Esophagus mucosa (tissue), 1 donor: ENCODE results near the gene TRAF3. TPM values are rescaled to one million over a fixed set of nuclear protein-coding genes. Genes with fewer than 3 reads are reported as not detected.

Source experiments
- ATAC-seq: fragments of 200-7000 bp; cut with Tn5 transposase; one replicate; pipeline ENCODE4 v1.9.1; 2020
- total RNA-seq: library from RNA; stranded (reverse); gene quantifications from one replicate; pipeline ENCODE4 v1.2.4, GENCODE V29; 2023
- donor health status: DM: yes; HTN: yes; CAD: no.

The TRAF3 gene
- total RNA-seq, 1 donor from 2014 or later, result 15.1 TPM

DNA sequence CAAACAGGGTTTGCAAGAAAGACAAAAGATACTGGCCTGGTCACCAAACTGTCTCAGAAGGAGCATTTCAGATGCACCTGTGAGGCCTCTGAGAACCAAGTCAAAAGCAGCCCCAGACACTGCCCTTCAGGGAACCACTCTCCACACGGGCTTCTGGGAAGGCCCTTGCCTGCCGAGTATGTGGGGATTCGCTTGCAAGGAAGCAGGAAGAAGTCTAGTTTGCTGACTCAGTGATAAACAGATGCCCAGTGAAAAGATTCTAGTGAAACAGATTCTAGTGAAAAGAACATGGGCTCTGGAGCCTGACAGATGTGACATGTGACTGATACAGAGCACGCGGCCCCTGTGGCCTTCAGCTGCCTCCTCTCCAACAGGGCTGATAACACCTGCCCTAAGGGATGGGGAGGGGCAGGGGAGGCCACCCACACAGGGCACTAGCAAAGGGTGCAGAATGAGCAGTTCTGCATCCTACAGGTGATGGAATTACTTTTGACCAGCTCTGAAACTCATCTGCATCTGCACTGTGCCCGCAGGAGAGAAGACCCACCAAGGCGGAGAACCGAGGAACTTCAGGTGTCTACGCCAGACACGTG lies 164.3 kb downstream of the TRAF3 start:
- ATAC-seq, result no peak

- ATAC-seq, result no peak
Observed at GRCh38 chr14:102942069-102942468, 164.8 kb downstream of the TRAF3 start.

DNA sequence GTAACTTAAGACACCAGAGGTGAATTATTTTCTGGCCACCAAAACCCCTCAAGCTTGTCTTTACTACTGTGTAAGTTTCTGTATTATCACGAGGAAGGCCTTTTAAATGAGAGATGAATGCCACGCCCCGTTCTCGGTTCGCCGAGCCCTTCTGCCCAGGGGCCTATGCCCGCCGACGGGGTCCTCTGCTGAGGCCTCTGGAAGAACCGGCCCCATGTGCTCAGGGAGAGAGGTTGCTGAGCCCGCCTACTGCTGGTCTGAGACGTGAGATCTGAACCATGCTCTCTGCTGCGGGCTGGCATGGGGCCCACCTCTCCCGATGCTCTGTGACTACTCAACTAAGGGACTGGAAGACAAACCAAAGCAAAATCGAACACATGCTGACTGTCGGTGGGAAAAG lies 166.2 kb downstream of the TRAF3 start:
- no peak for ATAC-seq

- ATAC-seq, result no peak
Observed at GRCh38 chr14:102943979-102944378, 166.7 kb downstream of the TRAF3 start.

GRCh38 chr14:102944448-102945330 lies 167.4 kb downstream of the TRAF3 start:
- ATAC-seq, result no peak

GRCh38 chr14:102945346-102946130 lies 168.3 kb downstream of the TRAF3 start:
- ATAC-seq, result no peak

- ATAC-seq, result no peak
Observed at GRCh38 chr14:102947321-102948103, 170.3 kb downstream of the TRAF3 start.

DNA sequence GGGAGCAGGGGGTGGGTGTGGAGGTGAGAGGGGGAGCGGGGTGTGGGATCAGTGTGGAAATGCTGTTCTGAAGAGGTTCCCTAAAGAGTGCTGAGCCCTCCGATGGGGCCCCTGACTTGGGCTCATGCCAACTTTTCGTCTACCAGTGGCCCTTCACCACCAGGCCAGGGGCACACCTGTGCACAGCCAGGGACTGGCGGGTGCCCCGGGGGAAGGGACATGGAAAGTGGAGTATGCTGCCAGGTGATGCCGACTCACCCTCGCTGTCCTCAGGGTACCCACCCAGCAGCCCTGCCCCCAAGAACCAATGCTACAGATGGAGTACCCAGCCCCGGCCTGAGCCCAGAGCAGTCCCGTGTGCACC lies 171.4 kb downstream of the TRAF3 start:
- peak; percentile 11 for ATAC-seq

DNA sequence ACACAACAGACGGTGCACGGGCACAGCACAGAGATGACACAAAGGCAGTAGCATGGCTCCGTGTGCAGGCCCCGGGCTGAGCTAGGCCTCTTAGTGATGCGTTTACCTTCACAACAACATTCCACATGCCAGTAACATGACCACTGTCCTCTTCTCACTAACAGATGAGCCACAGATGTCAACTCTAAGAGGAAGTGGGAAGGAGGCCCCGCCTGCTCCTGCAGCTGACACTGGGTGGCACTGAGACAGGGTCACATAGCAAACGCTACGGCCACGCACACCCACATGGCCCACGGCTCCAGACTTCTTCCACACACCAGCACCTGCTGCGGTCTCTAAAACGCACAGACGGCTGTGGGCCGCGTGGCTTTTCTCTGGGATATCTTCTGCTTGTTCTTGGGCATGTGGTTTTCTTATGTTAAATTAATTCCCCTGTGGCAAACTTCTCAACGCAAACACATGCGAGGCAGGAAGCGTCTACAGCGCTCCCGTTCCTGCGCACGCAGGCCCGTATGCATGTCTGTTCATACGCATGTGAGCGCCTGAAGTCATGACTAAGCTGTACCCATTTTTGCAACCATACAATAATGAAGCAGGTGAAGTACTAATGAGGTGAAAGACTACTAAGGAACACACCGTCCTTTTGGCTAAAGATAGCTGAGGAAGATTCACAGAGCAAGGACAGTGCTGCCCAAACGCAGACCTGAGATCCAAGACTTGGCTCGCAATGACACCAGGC lies 172.0 kb downstream of the TRAF3 start:
- peak; percentile 27 for ATAC-seq

GRCh38 chr14:102949801-102950451 lies 172.7 kb downstream of the TRAF3 start:
- ATAC-seq, result no peak

DNA sequence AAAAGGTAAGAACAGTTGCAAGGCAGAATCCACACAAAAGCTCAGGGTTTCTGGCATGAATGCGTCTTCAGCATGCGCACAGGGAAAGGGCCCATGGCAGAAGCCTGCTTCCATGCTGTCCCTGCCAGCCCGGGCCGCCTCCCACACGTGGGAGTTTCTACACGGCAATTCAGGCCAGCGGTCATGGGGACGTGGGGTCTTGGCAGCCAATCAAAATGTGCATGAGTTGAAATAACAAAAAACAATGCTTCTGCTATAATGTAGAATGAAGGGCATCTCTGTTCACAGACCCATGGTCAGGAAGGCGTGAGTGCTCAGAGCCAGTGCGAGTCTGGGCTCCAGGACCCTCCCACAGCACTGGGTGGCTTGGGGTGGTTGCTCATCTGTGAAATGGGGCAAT lies 173.8 kb downstream of the TRAF3 start:
- no peak for ATAC-seq

DNA sequence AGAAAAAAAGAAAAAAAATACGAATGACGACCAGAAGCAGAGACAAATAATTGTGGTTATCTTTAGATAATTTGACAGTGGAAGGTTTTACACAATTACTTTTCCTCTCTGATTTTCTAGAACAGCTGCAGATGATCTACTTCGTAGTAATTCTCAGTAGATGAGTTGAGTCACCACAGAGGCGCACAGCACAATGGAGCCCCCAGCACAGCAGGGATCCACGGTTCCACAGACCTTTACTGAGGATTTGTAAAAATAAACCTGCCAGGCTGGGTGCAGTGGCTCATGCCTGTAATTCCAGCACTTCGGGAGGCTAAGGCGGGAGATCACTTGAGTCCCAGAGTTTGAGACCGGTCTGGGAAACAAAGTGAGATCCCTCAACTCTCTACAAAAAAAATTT lies 174.6 kb downstream of the TRAF3 start:
- ATAC-seq, result no peak

DNA sequence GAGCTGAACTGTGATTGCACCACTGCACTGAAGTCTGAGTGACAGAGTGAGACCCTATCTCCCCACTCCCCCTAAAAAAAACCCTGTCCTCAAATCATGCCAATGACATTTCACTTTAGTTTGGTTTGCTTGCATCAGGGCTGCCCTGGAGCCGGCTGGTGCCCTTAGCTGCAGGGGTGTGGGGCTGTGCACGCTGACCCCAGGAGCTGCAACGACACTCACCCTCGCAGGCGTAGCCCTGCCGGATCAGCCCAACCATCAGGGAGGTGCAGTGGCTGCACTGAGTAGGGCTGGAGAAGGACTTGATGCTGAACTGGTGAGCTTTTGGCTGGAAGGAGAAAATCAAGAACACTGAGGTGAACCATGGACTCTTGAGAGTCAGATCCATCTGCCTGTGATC lies 175.0 kb downstream of the TRAF3 start:
- no peak for ATAC-seq

DNA sequence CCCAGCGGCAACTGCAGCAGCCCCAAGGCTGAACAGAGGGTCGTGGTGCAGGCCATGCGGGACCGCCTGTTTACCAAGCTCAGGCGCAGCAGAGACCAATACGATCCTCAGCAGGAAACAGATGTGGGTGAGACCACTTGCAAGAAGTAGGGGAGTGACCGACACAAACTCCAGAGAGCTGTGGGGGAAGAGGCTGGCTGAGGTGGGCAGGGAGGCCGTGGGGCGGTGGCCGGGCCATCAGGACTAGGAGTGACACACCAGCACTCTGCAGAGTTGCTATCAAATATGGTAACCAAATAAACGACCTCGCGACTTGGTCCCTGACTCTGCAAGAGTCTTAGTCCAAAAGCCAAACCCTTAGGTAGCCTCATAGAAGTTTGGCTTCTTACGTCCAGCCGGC lies 175.9 kb downstream of the TRAF3 start:
- ATAC-seq, result no peak

DNA sequence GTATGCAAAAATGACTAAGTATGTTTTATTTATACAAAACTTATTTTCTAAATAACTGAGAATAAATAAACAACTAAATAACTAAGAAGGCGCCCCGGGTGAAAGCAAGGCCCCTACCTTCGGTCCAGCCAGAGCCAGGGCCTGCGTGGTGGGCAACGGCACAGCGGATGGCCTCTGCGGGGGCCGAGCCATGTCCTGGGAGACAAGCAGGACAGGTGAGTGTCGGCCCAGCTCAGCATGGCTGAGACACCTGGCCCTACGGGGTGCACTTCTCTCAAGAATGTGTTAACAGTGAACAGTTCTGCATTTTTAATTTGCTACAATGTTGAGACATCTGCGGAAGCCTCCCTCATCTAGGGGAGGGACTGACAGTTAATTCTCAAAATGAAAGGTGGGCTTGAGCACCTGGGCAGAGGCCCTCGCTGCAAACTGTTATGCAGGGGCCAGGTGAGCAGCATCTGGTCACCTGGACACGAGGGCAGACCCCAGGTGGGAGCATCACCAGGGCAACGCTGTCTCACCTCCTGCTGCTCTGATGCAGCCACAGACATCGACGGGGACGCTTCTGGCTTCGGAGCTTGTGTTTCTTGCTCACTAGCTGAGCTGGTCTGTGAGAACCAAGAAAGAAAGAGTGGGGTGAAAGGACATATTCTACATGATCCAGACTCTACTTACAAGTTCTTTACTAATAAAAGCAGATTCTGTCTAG lies 177.0 kb downstream of the TRAF3 start:
- ATAC-seq, result no peak

DNA sequence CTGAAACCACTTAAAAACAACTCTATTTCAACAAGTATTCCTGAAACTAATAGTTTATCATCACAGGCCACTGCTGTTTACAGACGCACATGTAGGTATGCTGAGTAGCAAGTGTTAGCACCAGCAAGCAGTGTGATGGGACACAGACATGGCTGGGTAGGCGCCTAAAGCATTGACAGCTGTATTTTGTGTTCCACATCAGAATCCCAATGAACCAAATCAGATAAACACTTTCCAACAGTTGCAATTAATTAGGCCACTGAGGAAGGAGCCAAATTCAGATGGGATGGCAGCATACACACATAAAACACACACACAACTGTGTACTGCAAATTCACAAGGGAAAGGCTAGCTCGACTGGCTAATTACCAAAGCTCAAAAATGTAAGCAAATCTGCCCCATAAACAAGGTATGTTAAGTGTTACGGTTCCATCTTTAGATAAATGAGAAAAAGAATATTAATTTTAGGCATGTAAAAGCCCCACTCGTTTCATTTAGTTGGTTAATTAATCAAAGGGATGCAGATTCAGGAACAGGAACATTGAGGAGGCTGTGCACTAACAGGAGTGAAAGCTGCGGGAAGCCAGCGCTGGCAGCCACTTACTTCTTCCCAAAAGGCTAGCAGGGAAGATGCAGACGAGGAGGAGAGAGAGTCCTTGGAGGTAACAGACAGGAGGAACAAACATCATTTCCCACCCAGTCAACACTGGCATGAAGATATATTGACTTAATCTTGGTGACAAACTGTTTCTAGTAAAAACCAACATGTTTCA lies 178.6 kb downstream of the TRAF3 start:
- ATAC-seq, result no peak

DNA sequence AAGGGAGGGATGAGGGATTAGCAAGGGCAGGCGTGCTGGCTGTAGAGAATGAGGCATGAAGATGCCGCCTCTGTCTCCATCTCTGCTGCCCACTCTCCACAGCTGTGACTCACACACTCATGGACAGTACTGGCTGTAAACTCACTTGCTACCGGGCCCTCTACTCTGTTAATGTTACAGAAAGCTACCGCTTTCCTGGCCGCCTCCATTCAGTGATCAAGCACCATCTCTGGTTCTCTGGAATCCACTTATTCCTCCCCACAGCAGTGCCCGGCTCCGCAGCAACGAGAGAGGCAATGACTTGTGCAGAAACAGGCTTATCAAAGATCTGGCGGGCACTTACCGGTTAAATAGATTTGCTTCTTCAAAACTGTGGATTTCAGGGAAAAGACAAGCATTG lies 180.0 kb downstream of the TRAF3 start:
- no peak for ATAC-seq

DNA sequence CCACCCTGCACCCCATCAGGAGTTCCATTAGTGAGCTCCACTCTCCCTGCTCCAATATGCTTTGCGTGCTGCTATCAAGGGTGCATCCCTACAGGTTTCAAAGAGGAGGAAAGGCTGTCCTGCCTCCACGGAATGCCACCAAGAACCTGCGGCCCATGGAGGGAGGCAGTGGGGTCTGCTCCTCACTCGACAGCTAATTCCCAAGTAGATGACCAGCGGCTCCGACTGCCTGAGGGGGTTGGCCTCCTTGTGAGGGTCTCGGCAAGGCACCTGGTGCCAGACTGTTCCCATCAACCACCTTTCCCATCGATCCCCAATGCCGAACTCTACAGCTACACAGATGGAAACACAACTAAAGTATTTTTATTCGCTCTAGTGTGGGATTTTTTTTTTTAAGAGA lies 181.2 kb downstream of the TRAF3 start:
- ATAC-seq, result no peak
